Panc1 (cell line): ENCODE results near the gene ZBTB47.

ENCODE experiments used
- SIN3A ChIP-seq: IDR thresholded peaks from 2 replicates; pipeline ENCODE4 v1.6.1; 2012; ENCODE audit warnings: low read depth, mild to moderate bottlenecking, low read length, moderate library complexity, borderline replicate concordance; ENCODE audit not compliant: insufficient read depth
- TCF7L2 ChIP-seq: IDR thresholded peaks from 2 replicates; pipeline ENCODE4 v1.6.1; 2011; ENCODE audit warnings: mild to moderate bottlenecking, low read depth, low read length, inconsistent platforms
- TF ChIP-seq, protein P1 (sequence below): fragments of 450-650 bp; IDR thresholded peaks from 2 replicates; pipeline ENCODE4 v1.5.1; 2017; ENCODE audit warnings: mild to moderate bottlenecking
- TF ChIP-seq, protein P2 (sequence below), 2 experiments: IDR thresholded peaks; 2 replicates each; pipeline ENCODE4 v1.6.1; 2011 to 2012; ENCODE audit warnings: low read depth in 2 of 2, control low read depth in 1 of 2, low read length in 1 of 2, mild to moderate bottlenecking in 1 of 2, moderate library complexity in 1 of 2; ENCODE audit not compliant: insufficient read depth in 1 of 2

DNA sequence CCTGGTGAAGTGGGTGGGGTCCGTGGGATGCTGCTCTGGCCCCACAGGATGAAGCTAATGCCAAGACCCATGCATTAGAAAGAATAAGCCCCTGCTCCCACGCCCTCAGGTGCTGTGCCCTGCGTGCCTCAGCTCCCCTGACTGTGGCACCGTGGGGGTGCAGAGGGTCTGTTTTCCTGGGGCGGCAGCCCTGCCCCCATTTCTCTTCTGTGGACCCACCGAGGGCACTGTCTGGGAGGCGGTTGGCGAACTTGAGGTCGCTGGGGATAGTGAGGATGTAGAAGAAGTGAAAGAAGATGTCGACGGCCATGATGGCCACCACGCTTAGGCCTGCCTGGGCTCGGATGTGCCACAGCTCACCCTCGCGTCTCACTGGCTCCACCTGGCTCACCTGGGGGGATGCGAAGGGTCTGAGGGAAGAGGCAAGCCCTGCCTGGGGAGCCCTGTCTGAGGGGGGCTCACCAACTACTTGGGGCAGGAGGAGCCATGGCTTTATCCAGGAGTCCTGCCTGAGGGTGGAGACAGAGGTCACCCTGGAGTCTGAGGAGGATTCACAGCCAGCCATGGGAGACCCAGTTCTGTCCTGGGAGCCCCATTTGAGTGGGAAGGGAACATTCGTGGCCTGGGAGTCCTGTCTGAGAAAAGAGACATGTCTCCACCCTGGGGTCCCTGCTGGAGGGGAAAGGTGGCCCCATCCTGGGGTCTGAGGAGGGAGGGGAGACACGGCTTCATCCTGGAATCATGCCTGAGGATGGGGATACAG, 44.0 kb downstream of the ZBTB47 start:
- TF ChIP-seq, protein P1, sequence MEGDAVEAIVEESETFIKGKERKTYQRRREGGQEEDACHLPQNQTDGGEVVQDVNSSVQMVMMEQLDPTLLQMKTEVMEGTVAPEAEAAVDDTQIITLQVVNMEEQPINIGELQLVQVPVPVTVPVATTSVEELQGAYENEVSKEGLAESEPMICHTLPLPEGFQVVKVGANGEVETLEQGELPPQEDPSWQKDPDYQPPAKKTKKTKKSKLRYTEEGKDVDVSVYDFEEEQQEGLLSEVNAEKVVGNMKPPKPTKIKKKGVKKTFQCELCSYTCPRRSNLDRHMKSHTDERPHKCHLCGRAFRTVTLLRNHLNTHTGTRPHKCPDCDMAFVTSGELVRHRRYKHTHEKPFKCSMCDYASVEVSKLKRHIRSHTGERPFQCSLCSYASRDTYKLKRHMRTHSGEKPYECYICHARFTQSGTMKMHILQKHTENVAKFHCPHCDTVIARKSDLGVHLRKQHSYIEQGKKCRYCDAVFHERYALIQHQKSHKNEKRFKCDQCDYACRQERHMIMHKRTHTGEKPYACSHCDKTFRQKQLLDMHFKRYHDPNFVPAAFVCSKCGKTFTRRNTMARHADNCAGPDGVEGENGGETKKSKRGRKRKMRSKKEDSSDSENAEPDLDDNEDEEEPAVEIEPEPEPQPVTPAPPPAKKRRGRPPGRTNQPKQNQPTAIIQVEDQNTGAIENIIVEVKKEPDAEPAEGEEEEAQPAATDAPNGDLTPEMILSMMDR: no peak
- TF ChIP-seq, protein P2, sequence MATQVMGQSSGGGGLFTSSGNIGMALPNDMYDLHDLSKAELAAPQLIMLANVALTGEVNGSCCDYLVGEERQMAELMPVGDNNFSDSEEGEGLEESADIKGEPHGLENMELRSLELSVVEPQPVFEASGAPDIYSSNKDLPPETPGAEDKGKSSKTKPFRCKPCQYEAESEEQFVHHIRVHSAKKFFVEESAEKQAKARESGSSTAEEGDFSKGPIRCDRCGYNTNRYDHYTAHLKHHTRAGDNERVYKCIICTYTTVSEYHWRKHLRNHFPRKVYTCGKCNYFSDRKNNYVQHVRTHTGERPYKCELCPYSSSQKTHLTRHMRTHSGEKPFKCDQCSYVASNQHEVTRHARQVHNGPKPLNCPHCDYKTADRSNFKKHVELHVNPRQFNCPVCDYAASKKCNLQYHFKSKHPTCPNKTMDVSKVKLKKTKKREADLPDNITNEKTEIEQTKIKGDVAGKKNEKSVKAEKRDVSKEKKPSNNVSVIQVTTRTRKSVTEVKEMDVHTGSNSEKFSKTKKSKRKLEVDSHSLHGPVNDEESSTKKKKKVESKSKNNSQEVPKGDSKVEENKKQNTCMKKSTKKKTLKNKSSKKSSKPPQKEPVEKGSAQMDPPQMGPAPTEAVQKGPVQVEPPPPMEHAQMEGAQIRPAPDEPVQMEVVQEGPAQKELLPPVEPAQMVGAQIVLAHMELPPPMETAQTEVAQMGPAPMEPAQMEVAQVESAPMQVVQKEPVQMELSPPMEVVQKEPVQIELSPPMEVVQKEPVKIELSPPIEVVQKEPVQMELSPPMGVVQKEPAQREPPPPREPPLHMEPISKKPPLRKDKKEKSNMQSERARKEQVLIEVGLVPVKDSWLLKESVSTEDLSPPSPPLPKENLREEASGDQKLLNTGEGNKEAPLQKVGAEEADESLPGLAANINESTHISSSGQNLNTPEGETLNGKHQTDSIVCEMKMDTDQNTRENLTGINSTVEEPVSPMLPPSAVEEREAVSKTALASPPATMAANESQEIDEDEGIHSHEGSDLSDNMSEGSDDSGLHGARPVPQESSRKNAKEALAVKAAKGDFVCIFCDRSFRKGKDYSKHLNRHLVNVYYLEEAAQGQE (IDR thresholded peaks at IDR 0.05; ENCODE audit: insufficient read depth in 1 of 2, low read depth in 2 of 2, low read length in 1 of 2): no peak
- TF ChIP-seq TCF7L2: no peak
- no peak for TF ChIP-seq SIN3A
